ENCODE measurements around the gene CLN5. TPM values are rescaled to one million over a fixed set of nuclear protein-coding genes. Genes with fewer than 3 reads are reported as not detected.

Gene CLN5
- total and polyA plus RNA-seq, 2 of the 4 experiments (the other 2 are of a cell fraction): 11.3 to 15.1 TPM

DNA sequence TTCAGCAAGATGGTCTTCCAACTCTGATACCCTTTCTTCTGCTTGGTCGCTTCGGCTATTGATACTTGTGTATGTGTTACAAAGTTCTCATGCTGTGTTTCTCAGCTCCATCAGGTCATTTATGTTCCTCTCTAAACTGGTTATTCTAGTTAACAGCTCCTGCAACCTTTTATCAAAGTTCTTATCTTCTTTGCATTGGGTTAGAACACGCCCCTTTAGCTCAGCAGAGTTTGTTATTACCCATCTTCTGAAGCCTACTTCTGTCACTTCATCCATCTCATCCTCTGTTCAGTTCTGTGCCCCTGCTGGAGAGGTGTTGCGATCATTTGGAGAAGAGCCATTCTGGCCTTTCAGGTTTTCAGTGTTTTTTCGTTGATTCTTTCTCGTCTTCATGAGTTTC, 24.9 kb upstream of the CLN5 start:
- no peak overlapping the region for H2AK9ac ChIP-seq (replicated peaks; ENCODE audit: low read depth, low read length, poor library complexity)
- no TSS peak for BruUV-seq (replicated peaks)
- peaks cover 1% of the 10 kb centered on the region; the same call in 1 of the 2 replicates for H3K4me1 ChIP-seq (ENCODE audit: control insufficient read depth, insufficient read depth, low read length)
- no peak overlapping the region for H3K56ac ChIP-seq (ENCODE audit: extremely low read depth, insufficient read depth, low read length)
- no peaks in the 10 kb centered on the region for H3K9me3 ChIP-seq (ENCODE audit: control insufficient read depth, insufficient read depth, low read length)
- no peak overlapping the region for H2BK120ac ChIP-seq (ENCODE audit: low read depth, low read length)
- no peak overlapping the region for H4K91ac ChIP-seq (ENCODE audit: insufficient read depth, low read depth, low read length)
- H3K23ac ChIP-seq (ENCODE audit: low read depth, low read length): no peak overlapping the region
- no peak overlapping the region for H4K5ac ChIP-seq (ENCODE audit: low read depth, low read length)
- H2AK5ac ChIP-seq (ENCODE audit: low read depth, low read length): no peak overlapping the region
- H3K27me3 ChIP-seq (ENCODE audit: control insufficient read depth, insufficient read depth, low read length): peaks cover 4% of the 10 kb centered on the region
- no CpG with 5 or more reads among the region's 6 CpGs for WGBS, 2 experiments (ENCODE audit: extremely low coverage in 2 of 2, insufficient read length in 1 of 2)
- H4K8ac ChIP-seq (ENCODE audit: low read depth in 2 of 2, low read length in 2 of 2): no peak overlapping the region
- no peaks in the 10 kb centered on the region for H3K79me1 ChIP-seq (ENCODE audit: low read depth in 1 of 2, low read length in 2 of 2)
- H3K9ac ChIP-seq (ENCODE audit: low read depth, low read length): no peak overlapping the region
- H3K14ac ChIP-seq (replicated peaks; ENCODE audit: low read depth, low read length): no peak overlapping the region
- POLR2A ChIA-PET (ENCODE audit: unreplicated experiment): no interaction called here
- ATAC-seq (ENCODE audit: low read depth): no peak
- no peak for TF ChIP-seq MXI1 (IDR thresholded peaks at IDR 0.05; ENCODE audit: borderline replicate concordance, low read depth, low read length)
- no peak for TF ChIP-seq CEBPB (IDR thresholded peaks at IDR 0.05; ENCODE audit: low read depth, low read length)
- TF ChIP-seq, protein P1, sequence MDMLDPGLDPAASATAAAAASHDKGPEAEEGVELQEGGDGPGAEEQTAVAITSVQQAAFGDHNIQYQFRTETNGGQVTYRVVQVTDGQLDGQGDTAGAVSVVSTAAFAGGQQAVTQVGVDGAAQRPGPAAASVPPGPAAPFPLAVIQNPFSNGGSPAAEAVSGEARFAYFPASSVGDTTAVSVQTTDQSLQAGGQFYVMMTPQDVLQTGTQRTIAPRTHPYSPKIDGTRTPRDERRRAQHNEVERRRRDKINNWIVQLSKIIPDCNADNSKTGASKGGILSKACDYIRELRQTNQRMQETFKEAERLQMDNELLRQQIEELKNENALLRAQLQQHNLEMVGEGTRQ (IDR thresholded peaks at IDR 0.05; ENCODE audit: low read depth, low read length): no peak
- TF ChIP-seq FOS (IDR thresholded peaks at IDR 0.05; ENCODE audit: low read depth, low read length): no peak
- TF ChIP-seq, protein P2, sequence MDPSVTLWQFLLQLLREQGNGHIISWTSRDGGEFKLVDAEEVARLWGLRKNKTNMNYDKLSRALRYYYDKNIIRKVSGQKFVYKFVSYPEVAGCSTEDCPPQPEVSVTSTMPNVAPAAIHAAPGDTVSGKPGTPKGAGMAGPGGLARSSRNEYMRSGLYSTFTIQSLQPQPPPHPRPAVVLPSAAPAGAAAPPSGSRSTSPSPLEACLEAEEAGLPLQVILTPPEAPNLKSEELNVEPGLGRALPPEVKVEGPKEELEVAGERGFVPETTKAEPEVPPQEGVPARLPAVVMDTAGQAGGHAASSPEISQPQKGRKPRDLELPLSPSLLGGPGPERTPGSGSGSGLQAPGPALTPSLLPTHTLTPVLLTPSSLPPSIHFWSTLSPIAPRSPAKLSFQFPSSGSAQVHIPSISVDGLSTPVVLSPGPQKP (IDR thresholded peaks at IDR 0.05; ENCODE audit: borderline replicate concordance, low read depth, low read length): no peak
- TF ChIP-seq RFX5 (IDR thresholded peaks at IDR 0.05; ENCODE audit: low read depth, low read length): no peak
- no peak for TF ChIP-seq MAZ (IDR thresholded peaks at IDR 0.05; ENCODE audit: borderline replicate concordance, low read depth, low read length)
- TF ChIP-seq RAD21 (IDR thresholded peaks at IDR 0.05; ENCODE audit: low read length): no peak
- TF ChIP-seq CHD1 (IDR thresholded peaks at IDR 0.05; ENCODE audit: low read depth, low read length): no peak
- TF ChIP-seq BHLHE40 (IDR thresholded peaks at IDR 0.05; ENCODE audit: low read depth, low read length): no peak
- no peaks in the 10 kb centered on the region for H3K36me3 ChIP-seq (ENCODE audit: control insufficient read depth, insufficient read depth, low read length)
- H2AFZ ChIP-seq (replicated peaks; ENCODE audit: low read length, poor library complexity): no peak overlapping the region
- H3K9me1 ChIP-seq (ENCODE audit: insufficient read depth, low read length): no peaks in the 10 kb centered on the region
- no peak overlapping the region for H3K18ac ChIP-seq (ENCODE audit: low read depth, low read length)
- H2BK20ac ChIP-seq (ENCODE audit: low read depth, low read length): no peak overlapping the region
- dilution Hi-C loops (cut with HindIII; ENCODE audit: low sequenced_read_pairs, unreplicated experiment): no loop called here
- in situ Hi-C loops (cut with MboI; ENCODE audit: low sequenced_read_pairs): no loop called here
- no peak for DNase-seq
- no peak overlapping the region for H3K4me3 ChIP-seq (ENCODE audit: insufficient read depth, low read depth, low read length)
- H2BK15ac ChIP-seq (ENCODE audit: low read depth, low read length): no peak overlapping the region
- no peak overlapping the region for H3K4ac ChIP-seq (ENCODE audit: low read depth, low read length)
- no peak overlapping the region for H3K4me2 ChIP-seq (ENCODE audit: low read depth, low read length)
- H4K20me1 ChIP-seq (ENCODE audit: insufficient read depth, low read length): no peaks in the 10 kb centered on the region
- no peak overlapping the region for H2BK5ac ChIP-seq (ENCODE audit: low read depth, low read length, poor library complexity, severe bottlenecking)
- intact Hi-C loops (cut with micrococcal nuclease): no loop called here
- CTCF ChIA-PET: no interaction called here
- no peak overlapping the region for H3K27ac ChIP-seq (ENCODE audit: insufficient read depth, low read length)
